CMK (cell line): ENCODE data around the gene RAP1GAP.
"Not testable (repeated sequence)": the region's sequence is repeated elsewhere in the genome, so short reads cannot be mapped to it uniquely, and the experiment has no call there.

Experiments
- DNase-seq: peaks from one replicate; pipeline ENCODE4 v3.0.0-alpha.2; 2010; ENCODE audit warnings: low read depth

RAP1GAP gene

DNA sequence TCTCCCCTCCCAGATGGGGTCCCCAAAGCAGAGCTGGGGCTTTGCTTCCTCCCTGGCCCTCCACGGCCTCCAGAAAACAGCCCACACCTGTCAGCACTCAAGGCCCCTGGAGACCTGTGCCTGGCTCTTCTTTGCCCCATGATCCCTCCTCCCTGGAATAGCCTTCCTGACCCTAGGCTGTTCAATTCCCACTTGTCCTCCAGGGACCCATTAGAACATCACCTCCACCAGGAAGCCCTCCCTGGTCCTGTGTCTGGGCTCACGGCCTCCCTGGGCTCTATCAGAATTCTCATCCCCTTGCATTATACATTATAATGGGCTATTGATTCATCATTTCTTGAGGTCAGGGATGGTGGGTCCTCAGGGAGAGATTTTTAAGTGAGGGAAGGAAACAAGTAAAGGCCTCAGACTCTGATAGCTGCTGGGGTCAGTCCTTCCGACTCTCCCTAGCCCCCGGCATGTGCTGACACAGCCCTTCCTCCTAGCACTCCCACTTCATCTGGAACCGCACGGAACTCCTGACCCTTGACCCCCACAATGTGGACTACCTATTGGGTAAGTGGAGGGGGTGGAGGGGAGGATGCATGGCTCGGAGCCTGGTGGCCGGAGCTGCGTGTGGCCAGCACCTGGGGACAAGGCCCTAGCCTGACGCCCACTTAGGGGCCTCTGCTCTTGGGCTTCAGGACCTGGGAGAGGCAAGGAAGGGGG is 99.2 kb downstream of the RAP1GAP start:
- no peak for DNase-seq

DNA sequence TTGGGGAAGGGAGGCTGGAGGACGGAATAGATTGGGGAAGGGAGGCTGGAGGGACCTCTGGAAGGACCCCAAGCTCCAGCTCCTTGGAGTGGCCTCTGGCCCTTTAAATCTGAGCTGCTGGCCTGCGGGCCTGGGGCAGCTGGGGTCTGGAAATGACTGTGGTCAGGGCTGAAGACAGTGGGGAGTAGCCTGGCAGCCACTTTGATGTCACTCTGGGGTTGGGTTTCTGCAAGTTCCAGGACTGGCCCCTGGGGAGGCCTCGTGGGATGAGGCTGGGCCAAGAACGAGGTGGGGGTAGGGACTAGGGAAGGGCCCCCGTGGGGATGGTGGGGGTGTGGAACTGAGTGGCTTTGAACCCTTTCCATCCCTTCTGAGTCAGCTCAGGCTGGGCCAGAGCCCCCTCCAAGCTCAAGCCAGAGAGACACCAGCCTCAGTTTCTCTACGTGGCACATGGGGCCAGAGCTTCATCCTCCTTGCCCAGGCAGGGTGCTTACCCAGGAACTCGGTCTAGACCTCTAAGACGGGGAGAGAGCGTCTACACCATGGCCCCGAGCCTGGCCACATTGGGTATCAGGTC is 100.3 kb downstream of the RAP1GAP start:
- no peak for DNase-seq

DNA sequence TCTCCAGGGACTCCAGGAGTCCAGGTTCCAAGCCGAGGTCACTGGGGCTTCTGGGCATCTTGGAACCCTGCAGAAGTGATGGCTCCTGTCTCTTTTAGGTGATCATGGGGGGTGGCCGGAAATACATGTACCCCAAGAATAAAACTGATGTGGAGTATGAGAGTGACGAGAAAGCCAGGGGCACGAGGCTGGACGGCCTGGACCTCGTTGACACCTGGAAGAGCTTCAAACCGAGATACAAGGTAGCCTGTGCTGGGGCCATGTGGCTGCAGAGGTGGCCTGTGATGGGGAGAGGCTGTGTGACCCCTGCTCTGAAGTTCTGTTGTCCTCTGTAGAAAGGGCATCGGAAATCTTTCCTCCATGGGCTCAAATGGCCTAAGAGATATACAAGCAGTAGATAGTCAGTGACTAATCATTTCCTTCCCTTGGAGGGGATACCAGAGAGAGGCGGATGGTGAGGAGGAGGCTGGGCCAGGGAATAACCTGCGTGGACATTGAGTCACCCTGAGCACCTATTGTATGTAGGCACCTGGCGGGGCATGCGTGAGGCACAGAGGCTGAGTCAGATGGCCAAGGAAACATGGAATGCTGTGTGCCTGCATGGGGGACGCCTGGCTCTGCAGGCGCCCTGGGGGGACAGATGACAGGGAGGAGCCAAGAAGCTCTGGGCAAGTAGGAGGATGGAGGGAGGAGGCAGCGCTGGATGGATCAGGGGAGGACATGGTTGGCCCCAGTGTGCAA is 101.0 kb downstream of the RAP1GAP start:
- DNase-seq, result no peak

DNA sequence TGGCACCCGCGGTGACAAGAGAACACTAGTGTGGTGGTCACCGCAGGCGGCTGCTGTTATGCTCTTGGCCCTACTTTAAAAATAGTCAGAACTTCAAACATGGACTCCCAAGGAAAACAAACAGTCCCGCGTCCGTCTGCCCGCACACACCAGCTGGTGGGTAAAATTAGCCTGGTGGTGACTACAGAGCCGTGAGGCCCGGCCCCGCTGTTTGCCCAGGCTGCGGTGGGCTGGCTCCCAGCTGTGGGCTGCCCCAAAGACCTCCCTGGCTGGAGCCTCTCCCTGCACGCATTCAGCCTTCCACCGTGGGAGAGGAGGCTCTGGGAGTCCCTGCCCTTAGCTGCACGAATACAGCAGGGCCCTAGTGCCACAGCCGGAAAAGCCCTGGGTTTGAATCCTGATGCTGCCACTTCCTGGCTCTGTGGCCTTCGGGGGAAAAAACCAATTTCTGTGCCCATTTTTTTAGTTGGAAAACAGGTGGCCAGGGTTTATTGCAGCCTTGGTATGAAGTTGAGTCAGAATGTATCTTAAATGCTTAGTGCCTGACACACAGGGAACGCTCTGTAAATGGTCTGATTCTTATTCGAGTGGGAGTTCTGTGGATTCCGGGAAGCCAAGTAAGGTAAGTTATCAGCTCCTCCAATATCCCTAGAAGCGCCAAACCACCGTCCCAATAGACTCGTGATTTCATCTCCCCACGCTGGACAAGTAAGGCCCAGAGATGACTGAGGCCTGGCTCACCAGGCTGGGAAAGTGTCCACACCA is 101.7 kb downstream of the RAP1GAP start:
- DNase-seq, result no peak

DNA sequence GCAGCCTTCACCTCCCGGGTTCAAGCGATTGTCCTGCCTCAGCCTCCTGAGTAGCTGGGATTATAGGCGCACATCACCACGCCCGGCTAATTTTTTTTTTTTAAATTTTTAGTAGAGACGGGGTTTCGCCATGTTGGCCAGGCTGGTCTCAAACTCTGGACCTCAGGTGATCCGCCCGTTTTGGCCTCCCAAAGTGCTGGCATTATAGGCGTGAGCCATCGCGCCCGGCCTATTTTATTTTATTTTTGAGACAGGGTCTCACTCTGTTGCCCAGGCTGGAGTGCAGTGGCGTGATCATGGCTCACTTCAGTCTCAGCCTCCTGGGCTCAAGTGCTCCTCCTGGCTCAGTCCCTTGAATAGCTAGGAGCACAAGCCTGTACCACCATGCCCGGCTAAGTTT is 102.8 kb downstream of the RAP1GAP start:
- DNase-seq, result not testable (repeated sequence)

DNA sequence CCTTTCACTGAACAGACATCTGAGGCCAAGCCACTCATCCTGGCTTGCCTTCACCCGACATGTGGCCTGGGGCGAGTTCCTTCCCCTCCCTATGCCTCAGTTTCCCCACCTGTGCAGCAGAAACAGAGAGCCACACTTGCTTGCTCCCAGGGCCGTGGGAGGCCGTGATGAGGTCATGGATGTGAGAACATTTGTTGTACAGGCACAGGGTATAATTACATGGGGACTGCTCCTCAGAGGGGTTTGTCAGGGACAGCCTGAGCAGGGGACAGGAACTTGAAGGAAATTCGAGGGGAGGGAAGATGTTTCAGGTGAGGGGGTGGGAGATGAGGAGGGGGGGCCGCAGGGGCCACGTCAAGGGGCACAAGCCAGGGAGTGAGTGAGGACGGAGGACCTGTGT is 103.9 kb downstream of the RAP1GAP start:
- DNase-seq, result no peak

DNA sequence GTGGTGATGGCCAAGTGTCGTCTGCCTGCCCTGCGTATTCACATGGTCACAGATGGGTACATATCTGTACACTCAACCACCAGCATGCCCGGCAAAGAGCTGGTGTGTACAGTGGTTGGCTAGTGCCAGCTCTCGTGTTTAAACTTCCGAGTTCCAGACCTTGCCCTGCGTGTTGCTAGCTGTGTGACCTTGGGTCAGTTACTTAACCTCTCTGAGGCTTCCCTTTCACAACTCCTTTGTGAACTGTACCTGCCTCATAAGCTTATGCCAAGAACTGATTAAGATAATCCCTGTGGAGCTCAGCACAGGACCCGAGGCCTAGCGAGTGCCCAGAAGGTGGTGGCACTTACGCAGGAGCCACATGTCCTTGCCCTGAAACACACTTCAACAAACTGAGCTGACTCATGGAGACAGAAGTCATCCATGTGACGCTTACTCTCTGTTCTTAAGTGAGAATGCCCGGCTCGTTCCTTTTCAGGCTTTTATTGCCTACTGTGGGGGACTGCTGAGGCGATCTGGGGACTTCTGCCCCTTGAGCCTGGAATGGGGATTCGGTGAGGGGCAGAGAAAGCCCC is 104.5 kb downstream of the RAP1GAP start:
- no peak for DNase-seq

DNA sequence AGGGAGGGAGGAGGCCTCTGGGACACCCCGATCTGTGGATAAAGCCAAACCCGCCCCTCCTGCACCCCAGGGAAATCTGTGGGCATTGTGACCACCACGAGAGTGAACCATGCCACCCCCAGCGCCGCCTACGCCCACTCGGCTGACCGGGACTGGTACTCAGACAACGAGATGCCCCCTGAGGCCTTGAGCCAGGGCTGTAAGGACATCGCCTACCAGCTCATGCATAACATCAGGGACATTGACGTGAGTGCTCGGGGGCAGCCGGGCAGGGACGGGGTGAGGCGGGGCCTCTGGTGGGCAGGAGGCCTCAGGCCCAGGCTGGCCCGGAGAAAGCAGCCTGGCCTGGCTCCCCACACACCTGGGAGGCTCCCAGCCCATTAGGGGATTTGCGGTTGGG is 105.2 kb downstream of the RAP1GAP start:
- DNase-seq, result no peak

DNA sequence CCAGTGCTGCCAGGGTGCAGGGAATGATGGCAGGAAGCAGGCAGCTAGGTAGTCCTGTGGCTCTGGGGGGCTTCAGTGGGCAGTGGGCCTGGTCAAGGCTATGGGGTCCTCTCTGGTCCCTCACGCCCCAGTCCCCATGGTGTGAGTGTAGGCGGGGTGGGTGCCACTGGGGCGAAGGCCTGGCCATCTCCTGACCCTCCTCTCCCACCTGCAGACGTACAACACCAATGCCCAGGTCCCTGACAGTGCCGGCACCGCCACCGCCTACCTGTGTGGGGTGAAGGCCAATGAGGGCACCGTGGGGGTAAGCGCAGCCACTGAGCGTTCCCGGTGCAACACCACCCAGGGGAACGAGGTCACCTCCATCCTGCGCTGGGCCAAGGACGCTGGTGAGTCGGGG is 106.3 kb downstream of the RAP1GAP start:
- no peak for DNase-seq

DNA sequence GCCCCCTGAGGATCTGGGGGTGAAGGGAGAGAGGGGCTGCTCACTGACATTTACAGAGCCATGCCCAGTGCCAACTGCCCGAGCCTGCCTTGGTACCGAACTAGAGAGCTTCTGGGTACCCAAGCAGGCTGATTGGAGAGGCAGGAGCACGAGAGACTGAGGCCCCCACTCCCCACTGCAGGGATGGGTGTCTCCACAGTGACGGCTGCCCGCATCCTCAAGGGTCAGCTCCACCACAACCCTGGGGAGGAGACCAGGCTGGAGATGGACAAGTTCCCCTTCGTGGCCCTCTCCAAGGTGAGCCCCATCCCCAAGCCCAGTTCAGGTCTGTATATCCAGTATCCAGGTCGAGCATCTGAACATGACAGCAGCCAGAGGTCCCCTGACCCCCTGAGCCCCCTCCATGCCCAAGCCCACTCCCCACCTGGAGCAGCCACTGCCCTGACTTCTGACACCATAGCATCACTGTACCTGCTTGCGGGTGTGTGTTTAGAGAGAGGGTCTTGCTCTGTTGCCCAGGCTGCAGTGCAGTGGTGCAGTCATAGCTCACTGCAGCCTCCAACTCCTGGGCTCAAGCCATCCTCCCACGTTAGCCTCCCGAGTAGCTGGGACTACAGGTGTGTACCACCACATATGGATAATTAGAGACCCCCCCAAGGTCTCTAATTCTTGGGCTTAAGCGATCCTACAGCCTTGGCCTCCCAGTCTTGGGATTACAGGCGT is 108.1 kb downstream of the RAP1GAP start:
- DNase-seq, result no peak

DNA sequence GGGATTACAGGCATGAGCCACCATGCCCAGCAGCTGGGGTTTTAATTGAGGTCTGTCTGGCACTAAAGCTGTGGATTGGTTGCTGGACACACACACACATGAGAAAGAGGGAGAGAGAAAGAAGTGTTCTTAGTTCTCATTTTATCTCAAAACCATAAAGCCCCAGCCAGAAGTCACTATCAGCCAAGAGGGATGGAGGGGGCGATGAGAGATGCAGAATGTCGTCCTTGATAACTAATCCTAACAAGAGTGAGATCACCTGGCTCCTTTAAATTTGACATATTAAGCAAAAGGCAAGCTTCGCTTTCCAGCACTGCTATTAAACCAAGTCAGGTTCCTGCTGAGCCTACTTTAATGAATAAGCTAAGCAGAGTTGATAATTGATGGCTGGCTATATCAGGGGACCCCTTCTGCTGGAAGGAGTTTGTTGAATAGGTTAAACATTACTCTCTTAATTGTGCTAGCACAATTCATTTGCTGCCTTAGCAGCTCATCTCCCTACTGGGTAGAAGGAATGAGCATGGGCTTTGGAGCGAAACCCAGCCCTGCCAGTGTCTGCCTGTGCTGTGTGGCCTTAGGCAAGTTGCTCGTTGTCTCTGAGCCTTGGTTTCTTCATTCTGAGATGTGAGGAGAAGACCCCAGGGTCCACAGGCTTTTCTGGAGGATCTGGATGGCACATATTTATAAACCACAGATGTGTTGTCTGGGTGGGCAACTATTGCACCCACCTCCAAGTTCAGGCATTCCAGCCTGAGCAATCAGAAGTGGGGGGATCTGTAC is 109.2 kb downstream of the RAP1GAP start:
- DNase-seq, result no peak

DNA sequence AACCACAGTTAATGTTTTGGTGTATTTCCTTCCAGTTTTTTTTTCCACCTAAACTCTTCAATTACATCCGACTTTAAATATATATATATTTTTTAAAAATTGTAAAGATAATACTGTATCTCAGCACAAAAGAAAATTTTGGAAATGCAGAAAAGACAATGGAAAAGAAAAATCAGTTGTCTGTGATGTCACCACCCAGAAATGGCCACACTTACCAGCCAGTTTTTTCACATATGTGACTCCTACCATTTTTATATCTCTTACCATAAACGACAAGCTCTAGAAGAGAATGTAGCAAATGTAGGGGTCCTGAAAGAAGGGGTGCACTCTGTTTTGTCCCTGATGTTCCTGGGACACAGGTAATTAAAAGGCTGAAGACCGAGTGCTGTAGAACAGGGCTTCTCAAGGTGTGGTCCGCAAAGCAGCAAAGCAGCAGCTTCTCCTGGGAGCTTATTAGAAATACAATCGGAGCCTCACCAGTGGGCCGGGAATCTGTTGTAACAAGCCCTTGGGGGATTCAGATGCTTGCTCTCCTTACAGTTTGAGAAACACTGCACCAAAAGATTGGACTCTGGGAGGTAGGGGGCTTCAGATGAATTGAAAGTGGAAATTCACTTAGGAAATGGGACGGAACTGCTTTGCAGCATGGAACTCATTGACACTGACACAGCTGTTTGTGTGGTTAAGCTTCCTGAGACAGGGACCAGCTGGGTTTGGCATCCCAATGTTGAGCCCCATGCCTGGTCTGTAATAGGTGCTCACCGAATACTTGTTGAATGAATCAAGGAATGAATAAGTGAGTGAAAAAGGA is 115.8 kb downstream of the RAP1GAP start:
- no peak for DNase-seq

DNA sequence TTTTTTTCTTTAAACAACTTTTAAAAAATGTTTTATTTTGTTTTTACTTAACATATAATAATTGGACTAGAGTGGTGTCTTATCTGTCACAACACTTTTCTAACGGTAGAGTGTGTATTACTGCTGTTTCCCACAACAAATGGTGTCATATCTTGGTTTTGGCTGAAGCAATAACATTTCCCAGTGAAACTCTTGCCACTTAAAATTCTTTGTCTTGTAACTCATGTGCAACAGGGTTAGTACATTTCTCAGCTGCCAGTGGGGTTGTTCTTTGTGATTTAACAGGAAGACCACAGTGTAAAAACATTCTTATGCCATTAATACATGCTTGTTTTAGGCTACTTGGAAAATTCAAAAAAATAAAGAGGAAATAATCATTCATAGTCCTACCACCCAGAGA is 116.4 kb downstream of the RAP1GAP start:
- DNase-seq, result no peak

DNA sequence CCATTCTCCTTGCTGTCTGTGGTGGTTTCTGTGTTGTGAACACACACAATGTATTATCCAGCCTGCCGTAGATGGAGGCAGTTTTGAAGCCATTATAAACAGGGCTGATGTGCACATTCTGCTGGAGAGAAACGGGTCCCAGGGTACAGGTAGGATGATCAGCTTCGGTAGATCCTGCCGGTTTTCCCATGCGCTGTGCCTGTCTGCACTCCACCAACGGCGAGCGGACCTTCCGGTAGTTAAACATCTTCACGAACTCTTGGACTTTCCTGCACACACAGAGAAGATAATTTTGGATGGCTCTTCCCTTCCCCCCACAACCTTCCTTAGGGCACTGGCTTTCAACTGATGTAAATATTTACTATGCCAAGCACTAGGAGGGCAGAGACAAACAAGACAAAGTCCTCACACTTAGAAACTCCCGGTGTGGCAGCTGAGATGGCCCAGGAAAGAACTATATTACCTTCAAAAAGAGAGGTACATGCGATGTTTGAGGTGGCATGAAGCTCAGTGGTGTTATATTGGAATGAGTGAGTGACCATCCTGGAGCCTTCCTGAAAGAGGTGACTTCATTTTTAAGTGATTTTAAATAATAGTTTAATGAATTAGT is 118.2 kb downstream of the RAP1GAP start:
- no peak for DNase-seq

DNA sequence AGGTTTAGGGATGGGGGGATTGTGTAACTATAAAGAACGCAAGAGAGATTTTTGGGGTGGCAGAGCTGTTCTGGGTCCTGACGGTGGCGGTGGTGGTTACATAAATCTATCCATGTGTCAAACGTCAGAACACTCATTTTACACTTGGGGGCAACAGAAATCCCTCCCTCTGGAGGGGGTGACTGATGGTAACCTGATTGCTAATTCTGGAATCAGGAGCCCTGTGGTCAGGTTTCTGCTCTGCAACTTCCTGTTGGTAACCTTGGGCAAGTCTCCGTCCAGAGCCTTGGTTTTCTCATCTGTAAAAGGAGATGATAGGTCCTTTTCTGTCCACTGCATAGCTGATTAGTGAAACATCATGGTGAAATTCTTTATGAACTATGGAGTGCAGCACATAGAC is 119.1 kb downstream of the RAP1GAP start:
- no peak for DNase-seq

DNA sequence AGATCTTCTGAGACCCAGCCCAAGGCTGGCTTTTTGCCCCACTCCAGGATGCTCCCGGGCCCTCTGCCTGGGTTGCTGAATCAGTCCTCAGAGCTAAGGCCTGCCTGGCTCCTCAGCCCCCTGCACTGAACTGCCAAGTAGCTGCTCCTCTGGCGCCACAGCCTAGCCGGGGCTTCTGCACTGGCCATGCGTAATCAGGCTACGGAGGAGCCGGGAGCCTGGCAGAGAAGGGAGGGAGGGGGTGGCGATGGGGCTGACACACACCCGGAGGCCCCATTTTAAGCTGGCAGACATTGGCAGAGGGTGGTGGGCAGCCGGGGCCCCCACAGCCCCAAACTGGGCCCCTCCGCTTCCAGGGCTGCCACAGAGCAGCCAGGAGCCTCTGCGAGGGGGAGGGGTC is 121.3 kb downstream of the RAP1GAP start:
- DNase-seq, result no peak
